ENCODE measurements around the gene FHIT.

The FHIT gene

GRCh38 chr3:59899061-59899460 is 1352.2 kb downstream of the FHIT start:
- no peaks in the 10 kb centered on the region for H3K9me3 ChIP-seq (ENCODE audit: low read length)
- H3K9ac ChIP-seq (ENCODE audit: low read length), result no peak overlapping the region
- no peak overlapping the region for H3K4me3 ChIP-seq (ENCODE audit: low read depth in 1 of 2, low read length in 2 of 2)
- H3K27ac ChIP-seq (ENCODE audit: low read depth, low read length), result no peak overlapping the region
- no peaks in the 10 kb centered on the region for H3K36me3 ChIP-seq (ENCODE audit: insufficient read depth, low read length)
- H3K27me3 ChIP-seq (ENCODE audit: control insufficient read depth in 1 of 2, insufficient read depth in 2 of 2, low read length in 2 of 2), result no peaks in the 10 kb centered on the region
- H3K4me1 ChIP-seq (ENCODE audit: insufficient read depth, low read length), result no peaks in the 10 kb centered on the region

- H3K27ac ChIP-seq (ENCODE audit: low read depth, low read length), result no peak overlapping the region
- H3K9ac ChIP-seq (ENCODE audit: low read length), result no peak overlapping the region
- H3K9me3 ChIP-seq (ENCODE audit: low read length), result no peaks in the 10 kb centered on the region
- no peak overlapping the region for H3K4me3 ChIP-seq (ENCODE audit: low read depth in 1 of 2, low read length in 2 of 2)
- H3K27me3 ChIP-seq (ENCODE audit: control insufficient read depth in 1 of 2, insufficient read depth in 2 of 2, low read length in 2 of 2), result no peaks in the 10 kb centered on the region
- H3K4me1 ChIP-seq (ENCODE audit: insufficient read depth, low read length), result no peaks in the 10 kb centered on the region
- H3K36me3 ChIP-seq (ENCODE audit: insufficient read depth, low read length), result no peaks in the 10 kb centered on the region
Observed at GRCh38 chr3:59895972-59896371, 1355.3 kb downstream of the FHIT start.

GRCh38 chr3:59894425-59895121 is 1356.7 kb downstream of the FHIT start:
- no peaks in the 10 kb centered on the region for H3K36me3 ChIP-seq (ENCODE audit: insufficient read depth, low read length)
- no peak overlapping the region for H3K27ac ChIP-seq (ENCODE audit: low read depth, low read length)
- H3K27me3 ChIP-seq (ENCODE audit: control insufficient read depth in 1 of 2, insufficient read depth in 2 of 2, low read length in 2 of 2), result no peaks in the 10 kb centered on the region
- H3K9ac ChIP-seq (ENCODE audit: low read length), result no peak overlapping the region
- no peak overlapping the region for H3K4me3 ChIP-seq (ENCODE audit: low read depth in 1 of 2, low read length in 2 of 2)
- H3K9me3 ChIP-seq (ENCODE audit: low read length), result no peaks in the 10 kb centered on the region
- no peaks in the 10 kb centered on the region for H3K4me1 ChIP-seq (ENCODE audit: insufficient read depth, low read length)

GRCh38 chr3:59890639-59891038 is 1360.6 kb downstream of the FHIT start:
- Histone ChIP-seq H3K9ac (ENCODE audit: low read length) (no peak overlapping the region), H3K9me3 (ENCODE audit: low read length) (no peaks in the 10 kb centered on the region), H3K27me3 (ENCODE audit: control insufficient read depth in 1 of 2, insufficient read depth in 2 of 2, low read length in 2 of 2) (no peaks in the 10 kb centered on the region), H3K4me1 (ENCODE audit: insufficient read depth, low read length) (no peaks in the 10 kb centered on the region), H3K27ac (ENCODE audit: low read depth, low read length) (no peak overlapping the region), H3K36me3 (ENCODE audit: insufficient read depth, low read length) (no peaks in the 10 kb centered on the region), H3K4me3 (ENCODE audit: low read depth in 1 of 2, low read length in 2 of 2) (no peak overlapping the region)

GRCh38 chr3:59886790-59887189 is 1364.5 kb downstream of the FHIT start:
- Histone ChIP-seq H3K9ac (ENCODE audit: low read length) (no peak overlapping the region), H3K9me3 (ENCODE audit: low read length) (no peaks in the 10 kb centered on the region), H3K4me1 (ENCODE audit: insufficient read depth, low read length) (no peaks in the 10 kb centered on the region), H3K4me3 (ENCODE audit: low read depth in 1 of 2, low read length in 2 of 2) (no peak overlapping the region), H3K27me3 (ENCODE audit: control insufficient read depth in 1 of 2, insufficient read depth in 2 of 2, low read length in 2 of 2) (no peaks in the 10 kb centered on the region), H3K36me3 (ENCODE audit: insufficient read depth, low read length) (no peaks in the 10 kb centered on the region), H3K27ac (ENCODE audit: low read depth, low read length) (no peak overlapping the region)

GRCh38 chr3:59885899-59886400 is 1365.3 kb downstream of the FHIT start:
- Histone ChIP-seq H3K27ac (ENCODE audit: low read depth, low read length) (no peak overlapping the region), H3K36me3 (ENCODE audit: insufficient read depth, low read length) (no peaks in the 10 kb centered on the region), H3K4me3 (ENCODE audit: low read depth in 1 of 2, low read length in 2 of 2) (no peak overlapping the region), H3K9ac (ENCODE audit: low read length) (no peak overlapping the region), H3K27me3 (ENCODE audit: control insufficient read depth in 1 of 2, insufficient read depth in 2 of 2, low read length in 2 of 2) (no peaks in the 10 kb centered on the region), H3K4me1 (ENCODE audit: insufficient read depth, low read length) (no peaks in the 10 kb centered on the region), H3K9me3 (ENCODE audit: low read length) (no peaks in the 10 kb centered on the region)

GRCh38 chr3:59885101-59885500 is 1366.2 kb downstream of the FHIT start:
- Histone ChIP-seq H3K4me1 (ENCODE audit: insufficient read depth, low read length) (no peaks in the 10 kb centered on the region), H3K9me3 (ENCODE audit: low read length) (no peaks in the 10 kb centered on the region), H3K36me3 (ENCODE audit: insufficient read depth, low read length) (no peaks in the 10 kb centered on the region), H3K4me3 (ENCODE audit: low read depth in 1 of 2, low read length in 2 of 2) (no peak overlapping the region), H3K9ac (ENCODE audit: low read length) (no peak overlapping the region), H3K27ac (ENCODE audit: low read depth, low read length) (no peak overlapping the region), H3K27me3 (ENCODE audit: control insufficient read depth in 1 of 2, insufficient read depth in 2 of 2, low read length in 2 of 2) (no peaks in the 10 kb centered on the region)

GRCh38 chr3:59884409-59884808 is 1366.8 kb downstream of the FHIT start:
- H3K4me3 ChIP-seq (ENCODE audit: low read depth in 1 of 2, low read length in 2 of 2), result no peak overlapping the region
- no peaks in the 10 kb centered on the region for H3K9me3 ChIP-seq (ENCODE audit: low read length)
- no peaks in the 10 kb centered on the region for H3K27me3 ChIP-seq (ENCODE audit: control insufficient read depth in 1 of 2, insufficient read depth in 2 of 2, low read length in 2 of 2)
- H3K9ac ChIP-seq (ENCODE audit: low read length), result no peak overlapping the region
- no peaks in the 10 kb centered on the region for H3K4me1 ChIP-seq (ENCODE audit: insufficient read depth, low read length)
- H3K27ac ChIP-seq (ENCODE audit: low read depth, low read length), result no peak overlapping the region
- H3K36me3 ChIP-seq (ENCODE audit: insufficient read depth, low read length), result no peaks in the 10 kb centered on the region

GRCh38 chr3:59882746-59883145 is 1368.5 kb downstream of the FHIT start:
- H3K36me3 ChIP-seq (ENCODE audit: insufficient read depth, low read length), result no peaks in the 10 kb centered on the region
- H3K9ac ChIP-seq (ENCODE audit: low read length), result no peak overlapping the region
- no peaks in the 10 kb centered on the region for H3K9me3 ChIP-seq (ENCODE audit: low read length)
- H3K4me1 ChIP-seq (ENCODE audit: insufficient read depth, low read length), result no peaks in the 10 kb centered on the region
- H3K27me3 ChIP-seq (ENCODE audit: control insufficient read depth in 1 of 2, insufficient read depth in 2 of 2, low read length in 2 of 2), result no peaks in the 10 kb centered on the region
- no peak overlapping the region for H3K27ac ChIP-seq (ENCODE audit: low read depth, low read length)
- H3K4me3 ChIP-seq (ENCODE audit: low read depth in 1 of 2, low read length in 2 of 2), result no peak overlapping the region

GRCh38 chr3:59880717-59881116 is 1370.5 kb downstream of the FHIT start:
- H3K27ac ChIP-seq (ENCODE audit: low read depth, low read length), result no peak overlapping the region
- H3K9me3 ChIP-seq (ENCODE audit: low read length), result no peaks in the 10 kb centered on the region
- H3K9ac ChIP-seq (ENCODE audit: low read length), result no peak overlapping the region
- H3K4me3 ChIP-seq (ENCODE audit: low read depth in 1 of 2, low read length in 2 of 2), result no peak overlapping the region
- H3K4me1 ChIP-seq (ENCODE audit: insufficient read depth, low read length), result no peaks in the 10 kb centered on the region
- no peaks in the 10 kb centered on the region for H3K36me3 ChIP-seq (ENCODE audit: insufficient read depth, low read length)
- H3K27me3 ChIP-seq (ENCODE audit: control insufficient read depth in 1 of 2, insufficient read depth in 2 of 2, low read length in 2 of 2), result no peaks in the 10 kb centered on the region

GRCh38 chr3:59879031-59879581 is 1372.1 kb downstream of the FHIT start:
- no peaks in the 10 kb centered on the region for H3K9me3 ChIP-seq (ENCODE audit: low read length)
- H3K27me3 ChIP-seq (ENCODE audit: control insufficient read depth in 1 of 2, insufficient read depth in 2 of 2, low read length in 2 of 2), result no peaks in the 10 kb centered on the region
- no peaks in the 10 kb centered on the region for H3K4me1 ChIP-seq (ENCODE audit: insufficient read depth, low read length)
- no peak overlapping the region for H3K27ac ChIP-seq (ENCODE audit: low read depth, low read length)
- H3K4me3 ChIP-seq (ENCODE audit: low read depth in 1 of 2, low read length in 2 of 2), result no peak overlapping the region
- H3K9ac ChIP-seq (ENCODE audit: low read length), result no peak overlapping the region
- no peaks in the 10 kb centered on the region for H3K36me3 ChIP-seq (ENCODE audit: insufficient read depth, low read length)

- Histone ChIP-seq H3K27ac (ENCODE audit: low read depth, low read length) (no peak overlapping the region), H3K9ac (ENCODE audit: low read length) (no peak overlapping the region)
Observed at GRCh38 chr3:59878038-59878427, 1373.2 kb downstream of the FHIT start.

More at GRCh38 chr3:59878038-59878427, 1373.2 kb downstream of the FHIT start:
- Histone ChIP-seq H3K4me1 (ENCODE audit: insufficient read depth, low read length) (no peaks in the 10 kb centered on the region), H3K27me3 (ENCODE audit: control insufficient read depth in 1 of 2, insufficient read depth in 2 of 2, low read length in 2 of 2) (no peaks in the 10 kb centered on the region), H3K36me3 (ENCODE audit: insufficient read depth, low read length) (no peaks in the 10 kb centered on the region), H3K9me3 (ENCODE audit: low read length) (no peaks in the 10 kb centered on the region), H3K4me3 (ENCODE audit: low read depth in 1 of 2, low read length in 2 of 2) (no peak overlapping the region)
